HG02571 (cell line): Measurements from ENCODE around the gene DLGAP4.
"Not testable (repeated sequence)": the region's sequence is repeated elsewhere in the genome, so short reads cannot be mapped to it uniquely, and the experiment has no call there.

Experiments
- ATAC-seq: cut with Tn5 transposase; IDR thresholded peaks from one replicate; pipeline ENCODE4 v1.9.1; 2021; ENCODE audit warnings: mild to moderate bottlenecking, moderate library complexity; ENCODE audit not compliant: unreplicated experiment

Gene DLGAP4

DNA sequence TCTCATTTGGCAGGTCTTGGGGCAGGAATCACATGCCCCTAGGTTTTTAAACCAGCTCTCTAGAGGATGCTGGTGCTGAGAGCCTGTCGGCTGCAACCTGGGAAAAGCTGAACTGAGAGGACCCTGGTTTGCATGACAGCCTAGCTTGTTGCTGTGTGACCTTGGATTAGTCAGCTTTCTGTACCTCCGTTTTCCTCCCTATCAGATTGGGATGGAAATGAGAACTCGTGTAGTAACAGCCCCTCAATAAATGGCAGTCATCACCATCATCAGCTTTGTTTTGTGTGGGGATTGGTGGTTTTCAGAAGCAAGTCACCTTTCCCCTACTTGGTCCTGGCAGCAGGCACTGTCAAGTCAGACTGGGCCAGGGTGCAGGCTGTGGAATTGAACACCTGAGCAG lies 159.9 kb downstream of the DLGAP4 start:
- ATAC-seq, result no peak

DNA sequence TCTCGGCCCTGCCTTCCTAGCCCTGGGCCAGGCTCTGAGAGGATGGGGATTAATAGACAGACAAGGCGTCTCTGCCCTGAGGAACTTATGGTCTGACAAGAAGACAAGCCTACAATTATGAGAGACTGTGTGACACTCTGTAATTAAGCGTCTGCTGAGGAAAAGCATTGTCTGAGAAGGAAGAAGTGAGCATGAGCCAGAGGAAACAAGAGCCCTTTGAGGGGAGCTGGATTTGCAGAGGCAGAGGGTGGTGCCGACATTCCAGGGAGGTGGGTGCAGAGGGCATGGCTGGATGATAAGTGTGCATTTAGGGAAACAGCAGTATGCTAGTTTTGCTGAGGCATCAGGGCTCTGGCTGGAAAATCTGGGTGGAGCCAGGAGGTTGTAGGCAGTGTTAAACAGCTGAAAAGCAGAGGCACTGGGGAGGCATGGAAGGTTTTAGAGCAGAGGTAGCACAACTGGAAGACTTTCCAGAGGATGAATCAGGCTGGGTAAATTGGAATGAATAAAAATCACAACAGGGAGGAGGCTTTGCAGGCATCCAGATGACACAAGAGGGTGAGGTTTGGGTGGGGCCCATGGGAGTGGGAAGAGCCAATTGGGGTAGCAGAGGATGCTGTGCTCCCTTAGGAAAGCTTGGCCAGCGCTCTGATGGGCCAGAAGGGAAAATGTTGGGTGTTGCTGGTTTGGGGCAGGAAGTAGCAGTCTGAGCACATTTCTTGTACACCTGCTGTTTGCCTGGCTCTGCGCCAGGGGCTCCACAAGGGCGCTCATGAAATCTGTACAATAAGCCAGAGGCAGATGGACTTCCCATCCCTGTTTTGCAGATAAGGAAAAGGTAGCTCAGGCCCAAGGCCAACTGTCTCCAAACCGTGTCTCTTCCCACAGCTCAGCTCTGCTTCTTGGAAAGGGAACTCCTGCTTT lies 161.2 kb downstream of the DLGAP4 start:
- ATAC-seq, result no peak

DNA sequence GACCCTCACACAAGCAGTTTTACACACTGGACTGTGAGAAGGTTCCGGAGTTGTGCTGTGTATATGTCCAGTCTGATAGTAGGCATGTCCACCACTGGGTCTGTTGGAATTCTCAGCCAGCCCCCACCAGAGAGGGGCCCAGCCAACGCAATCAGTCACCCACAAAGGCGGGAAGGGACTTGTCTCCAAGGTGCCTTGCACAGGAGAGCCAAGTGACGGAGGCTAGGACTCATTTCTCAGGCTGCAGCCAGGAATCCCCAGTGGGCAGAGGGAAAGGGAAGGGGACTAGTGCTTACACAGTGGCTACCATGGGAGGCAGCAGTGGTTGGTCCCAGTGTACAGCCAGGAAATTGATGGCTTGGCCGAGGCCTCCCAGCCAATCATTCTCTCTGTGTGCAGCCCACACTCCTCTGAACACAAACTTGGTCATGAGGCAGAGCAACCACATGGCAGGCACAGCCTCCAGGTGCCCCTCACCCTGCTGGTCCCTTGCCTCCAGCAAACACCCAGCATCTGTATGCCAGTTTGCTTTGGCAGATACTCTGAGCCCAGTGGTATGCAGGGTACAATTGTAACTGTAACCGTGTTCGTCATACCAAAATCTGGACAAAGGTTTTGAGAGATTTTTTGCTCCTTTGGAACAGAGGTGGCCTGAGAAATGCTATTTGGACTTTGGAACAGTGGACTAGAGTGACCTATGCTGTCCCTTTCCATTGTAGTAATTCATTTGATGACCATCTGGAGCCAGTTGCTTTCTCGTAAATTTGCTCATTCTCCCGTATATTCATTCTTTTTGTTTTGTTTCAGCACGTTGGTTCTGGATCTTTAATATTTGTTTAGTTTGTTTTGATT lies 162.2 kb downstream of the DLGAP4 start:
- ATAC-seq, result no peak

DNA sequence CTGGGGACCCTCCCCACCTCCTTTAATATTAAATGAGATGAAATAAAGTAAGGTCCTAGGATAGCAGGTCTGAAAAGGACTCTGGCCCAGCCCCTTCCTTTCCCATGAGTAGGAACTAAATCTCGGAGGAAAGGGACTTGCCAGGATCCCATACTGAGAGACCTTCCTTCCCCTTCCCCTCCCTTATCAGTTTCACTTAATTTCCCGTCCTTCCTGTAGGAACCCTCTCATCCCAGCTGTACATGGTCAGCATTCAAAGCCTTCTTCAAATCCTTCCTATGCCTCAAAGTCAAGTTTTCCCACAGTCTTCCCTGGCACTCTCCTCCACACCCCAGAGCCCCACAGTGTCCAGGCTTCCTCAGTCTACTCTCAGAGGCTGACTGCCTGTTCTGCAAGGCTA lies 163.8 kb downstream of the DLGAP4 start:
- ATAC-seq, result no peak

DNA sequence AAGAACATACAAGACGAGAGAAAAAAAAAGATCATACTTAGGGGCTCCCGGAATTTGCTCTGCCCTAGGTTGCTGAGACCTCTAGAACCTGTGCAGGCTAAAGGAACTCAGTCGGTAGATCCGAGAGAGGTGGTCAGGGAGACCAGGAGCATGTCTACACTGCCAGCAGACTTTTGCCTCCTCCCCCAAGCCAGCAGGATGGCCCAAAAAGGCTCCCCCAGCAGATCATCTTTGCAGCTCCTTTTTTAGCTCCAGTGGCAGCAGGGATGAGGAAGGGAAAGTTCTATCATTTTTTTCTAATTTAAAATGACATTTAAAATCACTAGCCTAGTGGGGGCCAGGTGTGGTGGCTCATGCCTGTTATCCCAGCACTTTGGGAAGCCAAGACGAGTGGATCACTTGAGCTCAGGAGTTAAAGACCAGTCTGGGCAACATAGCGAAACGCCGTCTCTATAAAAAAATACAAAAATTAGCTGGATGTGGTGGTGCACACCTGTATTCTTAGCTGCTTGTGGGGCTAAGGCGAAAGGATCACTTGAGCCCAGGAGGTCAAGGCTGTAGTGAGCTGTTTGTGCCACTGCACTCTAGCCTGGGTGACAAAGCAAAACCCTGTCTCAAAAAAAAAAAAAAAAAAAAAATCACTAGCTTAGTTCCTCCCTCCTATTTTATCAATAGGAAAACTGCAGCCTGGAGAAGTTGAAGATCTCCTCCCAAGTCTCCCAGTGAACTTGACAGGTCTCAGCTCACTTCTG lies 165.9 kb downstream of the DLGAP4 start:
- ATAC-seq, result no peak

DNA sequence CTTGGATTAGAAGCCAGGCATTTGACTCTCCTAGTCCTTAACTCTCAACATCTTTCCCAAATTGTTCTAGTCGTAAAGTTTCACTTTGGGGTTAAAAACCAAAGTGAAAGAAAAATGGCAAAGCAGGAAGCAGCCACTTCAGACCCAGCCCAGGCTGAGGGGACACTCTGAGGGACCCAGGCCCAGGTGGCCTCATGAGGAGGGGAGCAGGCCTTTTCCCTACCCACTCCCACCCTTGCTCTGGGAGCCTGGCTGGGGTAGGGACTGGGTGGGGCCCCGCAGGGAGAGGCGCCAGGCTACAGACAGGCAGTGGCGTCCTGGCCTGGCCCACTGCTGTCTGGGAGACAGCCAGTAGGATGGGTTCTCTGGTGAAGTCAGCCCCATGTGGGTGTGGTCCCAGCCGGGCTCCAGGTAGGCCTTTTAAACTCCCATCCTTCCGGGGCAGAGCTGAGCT lies 166.5 kb downstream of the DLGAP4 start:
- no peak for ATAC-seq

DNA sequence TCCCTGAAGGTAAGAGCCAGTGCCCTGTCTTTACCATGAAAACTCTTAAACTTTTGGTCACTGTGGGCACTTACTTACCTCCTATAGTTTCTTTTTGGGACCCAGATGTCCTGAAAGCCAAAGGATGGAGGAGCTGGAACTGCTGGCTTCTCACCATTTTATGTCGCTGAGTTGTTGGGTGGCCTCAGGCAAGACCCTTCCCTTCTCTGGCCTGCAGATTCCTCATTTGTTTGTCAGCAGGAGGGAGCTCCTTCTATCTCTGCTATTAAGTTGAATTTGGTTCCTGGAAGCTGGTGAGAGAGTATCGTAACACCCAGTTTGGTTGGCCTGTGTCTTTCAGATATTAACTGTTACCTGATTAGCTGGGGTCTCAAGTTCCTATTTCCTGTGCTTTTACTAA lies 167.0 kb downstream of the DLGAP4 start:
- ATAC-seq, result no peak

DNA sequence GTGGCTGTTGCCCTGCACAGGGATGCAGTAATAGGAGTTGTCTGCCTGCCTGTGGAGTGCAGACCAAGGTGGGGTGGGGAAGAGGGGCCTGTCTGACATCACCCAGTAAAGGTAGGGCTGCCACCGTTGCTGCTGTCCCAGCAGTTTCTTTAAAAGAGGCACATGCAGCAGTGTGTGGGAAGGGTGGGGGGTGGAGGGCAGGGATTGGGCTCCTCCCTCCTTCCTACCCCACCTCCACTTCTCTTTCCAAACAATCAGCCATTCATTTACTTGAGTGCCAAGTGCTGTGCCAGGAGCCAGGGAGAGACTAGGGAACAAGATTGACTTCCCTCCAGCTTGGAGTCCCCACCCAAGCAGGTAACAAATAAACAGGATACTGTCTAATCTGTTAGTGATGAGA lies 168.4 kb downstream of the DLGAP4 start:
- ATAC-seq, result no peak

DNA sequence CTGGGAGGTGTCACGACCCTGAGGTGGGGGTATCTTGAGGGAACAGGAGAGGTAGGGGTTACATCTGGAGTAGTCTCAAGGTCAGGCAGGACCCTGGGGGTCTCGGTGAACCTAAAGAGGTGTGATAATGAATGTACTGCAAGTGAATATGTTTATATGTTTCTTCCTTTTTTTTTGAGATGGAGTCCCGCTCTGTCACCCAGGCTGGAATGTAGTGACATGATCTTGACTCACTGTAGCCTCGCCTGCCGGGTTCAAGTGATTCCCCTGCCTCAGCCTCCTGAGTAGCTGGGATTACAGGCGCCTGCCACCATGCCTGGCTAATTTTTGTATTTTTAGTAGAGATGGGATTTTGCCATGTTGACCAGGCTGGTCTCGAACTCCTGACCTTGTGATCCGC lies 168.9 kb downstream of the DLGAP4 start:
- not testable (repeated sequence) for ATAC-seq

DNA sequence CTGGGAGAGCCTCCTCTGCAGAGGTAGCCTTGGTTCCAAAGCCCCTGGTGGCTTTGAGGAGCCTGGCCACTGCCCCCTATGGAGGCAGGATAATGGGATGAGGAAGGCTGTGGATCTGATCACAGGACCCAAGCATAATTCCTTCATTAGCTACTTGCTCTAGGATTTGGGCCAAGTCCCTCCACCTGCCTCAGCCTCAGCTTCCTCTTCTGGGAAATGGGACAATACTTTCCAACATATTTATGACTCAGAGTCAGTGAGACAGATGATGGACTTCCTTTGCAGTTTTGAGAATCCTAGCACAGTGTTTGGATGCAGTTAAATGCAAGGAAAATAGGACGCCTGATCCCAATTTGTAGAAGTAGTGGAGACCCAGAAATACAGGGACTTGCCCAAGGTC lies 171.3 kb downstream of the DLGAP4 start:
- ATAC-seq, result no peak

DNA sequence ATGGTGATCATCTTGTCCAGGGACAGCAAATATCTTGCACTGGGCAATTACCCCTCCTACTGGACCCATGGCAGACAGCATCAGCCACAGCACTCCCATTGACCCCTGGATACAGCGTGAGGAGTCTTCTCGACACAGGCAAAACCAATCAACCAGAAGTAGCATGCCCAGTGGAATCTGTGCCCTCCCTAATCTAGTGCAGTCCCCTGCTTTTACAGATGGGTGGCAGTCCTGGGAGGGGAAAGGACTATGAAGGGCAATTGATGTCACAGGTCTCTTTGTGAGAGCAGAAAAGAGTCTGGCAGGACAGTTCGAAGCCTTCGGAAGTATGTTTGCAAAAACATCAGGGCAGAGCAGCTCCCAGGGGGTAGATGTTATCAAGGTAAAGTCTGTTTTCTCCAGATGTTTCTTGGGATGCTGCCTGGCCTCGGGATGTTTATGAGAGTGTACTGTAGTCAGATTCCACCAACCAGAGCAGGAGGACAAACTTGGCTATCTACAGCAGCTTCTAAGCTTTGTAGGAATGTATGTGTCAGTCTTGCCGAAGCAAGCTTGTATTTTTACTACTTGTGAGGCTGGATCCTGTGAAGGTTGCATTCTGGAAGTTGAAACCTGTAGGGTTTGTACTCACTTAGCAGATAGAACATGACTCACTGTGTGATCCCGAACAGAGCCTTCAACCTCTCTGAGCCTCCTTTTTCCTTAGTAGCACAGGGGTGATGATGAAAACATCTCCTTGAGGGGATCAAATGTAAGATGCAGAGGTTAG lies 172.2 kb downstream of the DLGAP4 start:
- no peak for ATAC-seq

DNA sequence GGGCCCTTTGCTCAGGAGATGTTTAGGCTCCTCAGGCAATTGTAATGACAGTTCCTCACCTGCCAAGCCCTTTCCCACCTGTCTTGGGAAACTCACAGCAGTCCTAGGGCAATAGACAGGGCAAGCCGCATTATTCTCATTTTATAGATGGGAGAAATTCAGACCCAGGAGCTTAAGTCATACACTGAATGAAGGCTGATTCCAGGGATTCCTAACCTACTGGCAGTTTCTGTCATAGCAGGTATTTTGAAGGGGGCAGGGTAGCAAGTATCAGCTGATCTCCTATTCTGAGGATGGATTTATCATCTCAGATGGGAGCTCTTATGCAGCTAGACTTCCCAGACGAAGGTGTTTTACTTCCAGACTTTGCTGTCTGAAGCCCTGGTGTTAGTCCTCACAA lies 173.8 kb downstream of the DLGAP4 start:
- ATAC-seq, result no peak

DNA sequence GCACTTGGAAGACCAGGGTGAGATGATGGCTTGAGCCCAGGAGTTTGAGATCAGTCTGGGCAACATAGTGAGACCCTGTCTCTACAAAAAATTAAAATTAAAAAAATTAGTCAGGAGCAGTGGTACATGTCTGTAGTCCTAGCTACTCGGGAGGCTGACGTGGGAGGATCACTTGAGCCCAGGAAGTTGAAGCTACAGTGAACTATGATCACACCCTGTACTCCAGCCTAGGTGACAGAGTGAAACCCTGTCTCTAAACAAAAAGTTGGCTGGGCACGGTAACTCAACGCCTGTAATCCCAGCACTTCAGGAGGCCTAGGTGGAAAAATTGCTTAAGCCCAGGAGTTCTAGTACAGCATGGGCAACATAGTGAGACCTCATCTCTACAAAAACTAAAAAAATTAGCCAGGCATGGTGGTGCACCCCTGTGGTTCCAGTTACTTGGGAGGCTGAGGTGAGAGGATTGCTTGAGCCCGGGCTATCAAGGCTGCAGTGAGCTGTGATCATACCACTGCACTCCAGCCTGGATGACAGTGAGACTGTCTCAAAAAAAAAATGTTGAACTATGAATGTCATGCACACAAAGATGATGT lies 174.4 kb downstream of the DLGAP4 start:
- no peak for ATAC-seq

DNA sequence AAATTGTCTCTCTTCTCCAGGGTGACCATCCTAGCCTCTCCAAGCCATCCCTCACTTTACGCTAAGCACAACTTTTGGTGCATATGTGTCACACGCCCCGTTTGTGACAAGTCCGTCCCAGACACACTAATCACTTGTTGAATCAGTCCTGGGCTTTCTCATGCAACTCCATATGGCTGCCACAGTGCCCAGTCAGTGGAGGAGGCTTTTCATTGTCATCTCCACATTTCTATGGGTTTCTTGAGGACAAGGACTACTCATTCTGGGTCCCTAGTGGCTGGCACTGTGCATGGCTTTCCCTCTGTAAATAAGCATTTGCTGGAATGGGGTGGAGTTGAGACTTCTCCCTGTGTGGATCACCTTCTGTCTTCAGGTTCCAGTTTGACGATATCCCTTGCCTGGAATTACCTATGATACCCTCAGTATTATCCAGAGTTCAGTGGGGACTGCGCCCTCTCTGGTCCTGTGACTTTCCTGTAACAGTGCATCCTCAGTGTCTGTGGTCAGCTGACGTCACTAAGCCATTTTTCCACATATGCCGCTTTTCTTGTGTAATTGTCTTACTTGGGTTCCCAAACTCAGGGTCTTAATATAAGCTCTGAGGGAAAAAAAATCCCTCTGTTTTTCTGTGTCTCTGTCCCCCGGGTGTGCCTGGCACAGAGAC lies 175.4 kb downstream of the DLGAP4 start:
- no peak for ATAC-seq

DNA sequence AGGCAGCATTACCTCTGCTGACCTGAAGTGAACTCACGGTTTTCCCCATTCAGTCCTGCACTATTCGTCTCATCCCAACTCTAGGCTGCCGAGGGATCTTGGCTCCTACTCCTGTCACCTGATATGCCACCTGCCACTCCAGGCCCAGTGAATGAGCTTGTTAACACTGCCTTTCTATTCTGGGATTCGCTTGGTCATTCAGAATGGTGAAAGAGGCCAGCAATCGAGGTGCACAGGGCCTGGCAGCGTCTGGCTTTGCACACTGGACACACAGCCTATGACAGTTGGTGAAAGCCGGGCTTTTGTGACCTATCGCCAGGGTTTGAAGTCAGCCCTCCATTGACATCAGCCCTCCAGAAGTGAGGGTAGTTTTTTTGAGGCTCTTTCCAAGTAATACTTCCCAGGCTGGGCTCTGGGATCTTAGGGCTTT lies 175.9 kb downstream of the DLGAP4 start:
- no peak for ATAC-seq

DNA sequence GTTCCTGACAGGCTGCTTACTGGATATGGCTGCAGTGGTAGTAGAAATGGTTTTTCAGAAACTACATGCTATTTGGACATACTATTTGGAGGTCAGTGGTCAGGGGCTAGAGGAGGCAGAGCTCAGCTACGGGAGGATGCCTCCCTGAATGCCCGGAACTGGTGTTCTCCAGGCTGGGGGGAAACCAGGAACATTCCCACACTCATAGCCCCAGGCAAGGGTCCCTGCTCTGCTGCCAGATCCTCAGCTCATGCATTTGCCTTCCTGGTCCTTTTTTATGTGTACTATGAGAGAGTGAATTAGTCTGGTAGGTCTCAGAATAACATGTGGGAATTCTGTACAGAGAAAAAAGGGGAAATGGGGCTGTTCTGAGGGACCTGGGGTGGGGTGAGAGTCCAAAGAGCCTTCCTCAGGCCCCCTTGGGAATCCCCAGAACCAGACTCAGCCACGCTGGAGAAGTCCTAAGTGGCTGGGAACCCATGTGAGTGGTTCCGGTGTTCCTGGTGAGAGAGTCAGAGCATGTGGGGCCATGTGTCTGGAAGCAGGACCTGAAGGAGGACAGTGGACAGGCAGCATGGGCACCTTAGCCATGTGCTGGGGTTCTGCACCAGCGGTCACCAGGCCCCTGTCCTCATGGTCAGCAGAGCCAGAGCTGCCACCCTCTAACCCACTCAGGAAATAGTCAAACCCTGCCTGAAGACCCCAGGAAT lies 177.2 kb downstream of the DLGAP4 start:
- no peak for ATAC-seq

DNA sequence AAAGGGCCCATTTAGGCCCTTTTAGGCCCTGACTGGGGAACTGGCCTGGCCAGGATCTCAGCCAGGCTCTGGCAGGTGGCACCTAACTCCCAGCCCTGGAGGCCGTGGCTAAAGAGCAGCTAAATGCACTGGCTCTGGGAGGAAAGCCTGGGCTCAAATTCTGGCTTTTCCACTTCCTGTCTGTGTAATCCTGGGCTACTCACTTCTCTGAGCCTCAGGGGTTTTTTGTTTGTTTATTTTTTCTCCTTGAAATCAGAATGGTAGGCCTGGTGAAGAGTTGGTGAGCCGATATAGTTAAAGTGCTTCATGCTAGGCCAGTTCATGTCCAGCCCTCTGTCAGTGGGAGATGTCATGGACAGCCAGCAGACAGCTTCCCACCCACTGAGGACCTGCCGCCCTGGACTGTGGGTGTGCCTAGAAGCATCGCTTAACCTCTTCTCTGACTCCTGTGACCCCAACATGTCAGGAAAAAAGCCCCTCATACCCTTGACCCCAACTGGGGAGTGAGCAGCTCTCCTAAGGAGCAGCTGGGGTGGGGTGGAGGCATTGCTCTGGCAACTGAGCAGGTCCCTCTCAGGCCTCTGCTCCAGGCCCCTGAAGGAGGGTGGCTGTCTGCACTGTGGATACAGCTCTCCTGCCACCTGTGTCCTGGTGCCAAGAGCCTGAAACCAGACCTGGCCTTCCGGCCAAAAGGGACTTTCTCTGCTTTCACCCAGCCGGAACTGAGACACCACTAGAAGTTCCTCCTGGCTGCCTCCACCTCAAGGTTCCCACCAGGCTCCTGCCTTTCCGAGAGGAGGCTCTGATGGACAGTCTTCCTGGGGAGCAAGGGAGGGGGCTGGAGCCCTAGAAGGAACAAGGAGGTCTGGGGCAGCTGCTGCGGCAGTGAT lies 178.0 kb downstream of the DLGAP4 start:
- no peak for ATAC-seq

DNA sequence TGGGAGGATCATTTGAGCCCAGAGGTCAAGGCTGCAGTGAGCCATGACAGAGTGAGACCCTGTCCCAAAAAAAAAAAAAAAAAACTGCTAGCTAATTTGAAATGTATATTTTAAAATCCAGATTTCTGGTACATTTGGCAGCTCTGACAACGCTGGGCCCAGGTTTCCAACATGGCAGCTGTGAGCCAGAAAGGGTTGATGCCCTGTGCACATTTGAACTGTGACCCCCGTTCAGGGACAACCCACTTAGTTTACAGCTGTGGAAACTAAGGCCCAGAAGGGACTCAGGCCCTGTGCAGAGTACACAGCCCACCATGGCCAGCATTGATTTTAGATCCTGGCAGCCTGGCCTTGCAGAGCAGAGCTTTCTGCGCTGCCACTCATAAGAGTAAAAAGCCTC lies 179.1 kb downstream of the DLGAP4 start:
- no peak for ATAC-seq
